GM10248 (cell line): ENCODE measurements around the gene RPSA.
A peak's percentile ranks its signal among the peaks of the same experiment; 100 is the strongest.
"Not testable (repeated sequence)": the region's sequence is repeated elsewhere in the genome, so short reads cannot be mapped to it uniquely, and the experiment has no call there.

Experiments
- CTCF ChIA-PET: fragments of 300-600 bp; sonication (Branson Sonifier 250); formaldehyde crosslinking; extraction: SDS; loops from one replicate; lab custom pipeline; 2021; ENCODE audit warnings: antibody characterized with exemption; lab: Yijun Ruan, JAX
- POLR2A ChIA-PET: fragments of 350-650 bp; sonication (Branson Sonifier 250); formaldehyde crosslinking; extraction: SDS; loops from one replicate; lab custom pipeline; 2020; ENCODE audit warnings: antibody characterized with exemption; lab: Yijun Ruan, JAX
- DNase-seq: peaks from one replicate; pipeline ENCODE4 v3.0.0; 2012; ENCODE audit errors: extremely low spot score
- CTCF ChIP-seq: IDR thresholded peaks from 2 replicates; pipeline ENCODE4 v1.5.1; 2012; ENCODE audit warnings: mild to moderate bottlenecking, low read depth; ENCODE audit errors: extremely low read depth, missing control alignments, control extremely low read depth

The RPSA gene

DNA sequence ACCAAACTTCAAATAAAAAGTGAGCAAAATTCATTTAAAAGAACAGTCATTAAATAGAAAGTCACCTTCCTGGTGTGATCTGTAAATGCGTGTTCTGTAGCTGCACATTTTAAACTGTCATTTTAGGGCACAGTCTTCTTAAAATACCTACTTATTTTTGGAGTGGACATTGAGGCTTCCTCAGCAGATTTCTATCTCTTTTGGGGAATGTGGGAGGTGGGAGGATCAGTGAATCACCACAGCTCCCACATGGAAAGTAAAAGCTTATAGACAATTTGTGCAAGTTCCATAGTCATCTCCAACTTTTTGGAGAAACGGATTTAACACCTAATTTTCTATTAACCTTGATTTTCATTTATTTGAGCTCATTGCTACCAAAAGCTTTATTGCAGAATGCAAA is 39.9 kb downstream of the RPSA start:
- ChIA-PET POLR2A (interaction anchor here (0.6 to 0.7 kb wide), 2 partner anchors 15 to 982 kb away, joined by 3 read pairs; no protein-coding TSS in a partner anchor), CTCF (interaction anchor here (1.3 to 4.4 kb wide), 10 partner anchors 9 to 733 kb away, joined by 3 to 34 read pairs (median 9); no protein-coding TSS in a partner anchor)
- no peak for TF ChIP-seq CTCF
- DNase-seq, result no peak

- peak; percentile 88 for TF ChIP-seq CTCF
- DNase-seq, result peak; percentile 79
- ChIA-PET POLR2A (no interaction called here), CTCF (interaction anchor here (0.6 to 4.4 kb wide), 26 partner anchors 8 to 731 kb away, joined by 3 to 34 read pairs (median 4); no protein-coding TSS in a partner anchor)
Measured at GRCh38 chr3:39447637-39448483, 41.3 kb downstream of the RPSA start.

GRCh38 chr3:39448506-39449233 is 42.1 kb downstream of the RPSA start:
- DNase-seq, result no peak
- POLR2A ChIA-PET, result no interaction called here
- no peak for TF ChIP-seq CTCF
- CTCF ChIA-PET, result interaction anchor here (1.0 to 4.4 kb wide), 13 partner anchors 9 to 731 kb away, joined by 3 to 34 read pairs (median 11); no protein-coding TSS in a partner anchor

DNA sequence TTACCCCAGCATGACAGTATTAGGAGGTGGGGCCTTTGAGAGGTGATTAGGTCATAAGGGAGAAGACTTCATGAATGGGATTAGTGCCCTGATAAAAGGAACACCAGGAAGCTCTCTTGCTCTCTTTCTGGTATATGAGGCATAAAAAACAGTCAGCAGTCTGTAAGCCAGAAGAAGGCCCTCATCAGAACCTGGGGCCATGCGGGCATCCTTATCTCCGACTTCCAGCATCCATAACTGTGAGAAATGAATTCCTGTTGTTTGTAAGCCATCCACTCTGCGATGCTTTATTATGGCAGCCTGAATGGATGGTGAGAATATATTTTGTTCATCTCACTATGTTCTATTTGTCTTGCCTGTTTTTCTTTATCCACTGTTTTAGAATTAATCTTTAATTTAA is 43.3 kb downstream of the RPSA start:
- ChIA-PET POLR2A (no interaction called here), CTCF (interaction anchor here (1.7 to 4.4 kb wide), 2 partner anchors 8 to 49 kb away, joined by 7 to 34 read pairs; no protein-coding TSS in a partner anchor)
- TF ChIP-seq CTCF, result no peak
- DNase-seq, result no peak

DNA sequence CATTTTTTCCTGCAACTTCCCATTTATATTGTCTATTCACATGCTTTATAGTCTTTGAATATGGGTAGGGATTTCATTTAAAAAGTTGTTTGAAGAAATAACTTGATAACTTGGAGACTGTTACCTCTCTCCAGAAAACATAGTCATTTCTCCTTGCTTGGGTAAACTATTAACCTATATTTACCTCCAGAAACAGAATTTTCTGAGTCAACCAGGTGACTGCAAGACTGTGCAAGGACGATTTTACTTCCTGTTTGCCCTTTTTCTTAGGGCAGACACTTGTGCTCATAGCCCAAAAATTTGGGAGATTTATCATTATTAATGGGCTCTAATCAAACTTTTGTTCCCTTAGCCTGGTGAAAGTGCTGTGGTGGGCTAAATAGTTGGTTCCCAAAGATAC is 46.6 kb downstream of the RPSA start:
- no peak for TF ChIP-seq CTCF
- no peak for DNase-seq
- ChIA-PET POLR2A (no interaction called here), CTCF (interaction anchor here (1.7 kb wide), 1 partner anchor 29 kb away, joined by 4 read pairs; no protein-coding TSS in a partner anchor)

GRCh38 chr3:39453872-39454271 is 47.4 kb downstream of the RPSA start:
- POLR2A ChIA-PET, CTCF ChIA-PET, DNase-seq: not testable (repeated sequence)
